OCI-LY1 (cell line): ENCODE results near the gene TCEA3.

Experiments
- EZH2 ChIP-seq: fragments of 200-600 bp; sonication (generic), shearing (Covaris generic); IDR thresholded peaks from 2 replicates; pipeline ENCODE4 v1.8.0; 2017; ENCODE audit warnings: borderline replicate concordance, mixed run types, mild to moderate bottlenecking, antibody characterized with exemption, low read length, moderate library complexity, mixed read lengths
- TF ChIP-seq, protein P1 (sequence below): fragments of 200-600 bp; sonication (generic), shearing (Covaris generic); IDR thresholded peaks from 2 replicates; pipeline ENCODE4 v1.5.1; 2017; ENCODE audit warnings: mild to moderate bottlenecking, antibody characterized with exemption, low read length, moderate library complexity, mixed read lengths

GRCh38 chr1:23393706-23394105, 30.8 kb downstream of the TCEA3 start:
- TF ChIP-seq, protein P1, sequence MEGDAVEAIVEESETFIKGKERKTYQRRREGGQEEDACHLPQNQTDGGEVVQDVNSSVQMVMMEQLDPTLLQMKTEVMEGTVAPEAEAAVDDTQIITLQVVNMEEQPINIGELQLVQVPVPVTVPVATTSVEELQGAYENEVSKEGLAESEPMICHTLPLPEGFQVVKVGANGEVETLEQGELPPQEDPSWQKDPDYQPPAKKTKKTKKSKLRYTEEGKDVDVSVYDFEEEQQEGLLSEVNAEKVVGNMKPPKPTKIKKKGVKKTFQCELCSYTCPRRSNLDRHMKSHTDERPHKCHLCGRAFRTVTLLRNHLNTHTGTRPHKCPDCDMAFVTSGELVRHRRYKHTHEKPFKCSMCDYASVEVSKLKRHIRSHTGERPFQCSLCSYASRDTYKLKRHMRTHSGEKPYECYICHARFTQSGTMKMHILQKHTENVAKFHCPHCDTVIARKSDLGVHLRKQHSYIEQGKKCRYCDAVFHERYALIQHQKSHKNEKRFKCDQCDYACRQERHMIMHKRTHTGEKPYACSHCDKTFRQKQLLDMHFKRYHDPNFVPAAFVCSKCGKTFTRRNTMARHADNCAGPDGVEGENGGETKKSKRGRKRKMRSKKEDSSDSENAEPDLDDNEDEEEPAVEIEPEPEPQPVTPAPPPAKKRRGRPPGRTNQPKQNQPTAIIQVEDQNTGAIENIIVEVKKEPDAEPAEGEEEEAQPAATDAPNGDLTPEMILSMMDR, result no peak
- no peak for TF ChIP-seq EZH2
